NB4 (cell line): ENCODE results near the gene COPA.

ENCODE experiments used
- CTCF ChIP-seq: IDR thresholded peaks from one replicate; pipeline ENCODE4 v1.5.1; 2012; ENCODE audit warnings: low read depth, low read length
- POLR2A ChIP-seq: IDR thresholded peaks from 2 replicates; pipeline ENCODE4 v1.6.1; 2011; ENCODE audit warnings: mild to moderate bottlenecking; ENCODE audit not compliant: insufficient read length; ENCODE audit errors: extremely low read depth

GRCh38 chr1:160300173-160300572, 42.9 kb downstream of the COPA start:
- TF ChIP-seq CTCF (no peak), POLR2A (no peak)
